H9 (cell line): ENCODE results near the gene CAMTA1. TPM values are rescaled to one million over a fixed set of nuclear protein-coding genes. Genes with fewer than 3 reads are reported as not detected.

Source experiments
- DNase-seq: peaks from one replicate; pipeline ENCODE4 v3.0.0-alpha.2; 2017
- H2AFZ ChIP-seq: one replicate; pipeline ENCODE4 v1.6.1; 2013; ENCODE audit warnings: mild to moderate bottlenecking, low read length, control low read depth, moderate library complexity
- H2AK5ac ChIP-seq: 2 replicates; pipeline ENCODE4 v1.6.1; 2013; ENCODE audit warnings: low read length, control low read depth, mixed read lengths; ENCODE audit not compliant: insufficient read length
- H2BK120ac ChIP-seq: one replicate; pipeline ENCODE4 v1.6.1; 2013; ENCODE audit warnings: low read depth, mild to moderate bottlenecking, low read length, control low read depth, inconsistent platforms; ENCODE audit not compliant: poor library complexity, severe bottlenecking
- H2BK12ac ChIP-seq: 2 replicates; pipeline ENCODE4 v1.6.1; 2013; ENCODE audit warnings: low read length, control low read depth, mixed read lengths, low read depth; ENCODE audit not compliant: insufficient read length
- H2BK15ac ChIP-seq: 2 replicates; pipeline ENCODE4 v1.6.1; 2013; ENCODE audit warnings: low read depth, low read length, control low read depth
- H2BK20ac ChIP-seq: one replicate; pipeline ENCODE4 v1.6.1; 2013; ENCODE audit warnings: low read depth, mild to moderate bottlenecking, low read length, control low read depth, inconsistent platforms; ENCODE audit not compliant: poor library complexity, severe bottlenecking
- H2BK5ac ChIP-seq: 2 replicates; pipeline ENCODE4 v1.6.1; 2013; ENCODE audit warnings: low read length, control low read depth, mixed read lengths; ENCODE audit not compliant: insufficient read length
- H3K14ac ChIP-seq: 2 replicates; pipeline ENCODE4 v1.6.1; 2013; ENCODE audit warnings: low read length, control low read depth; ENCODE audit not compliant: insufficient read depth
- H3K18ac ChIP-seq: 2 replicates; pipeline ENCODE4 v1.6.1; 2013; ENCODE audit warnings: low read depth, mild to moderate bottlenecking, mixed read lengths, low read length, control low read depth; ENCODE audit not compliant: insufficient read length
- H3K23ac ChIP-seq: 2 replicates; pipeline ENCODE4 v1.6.1; 2013; ENCODE audit warnings: low read length, control low read depth, mixed read lengths, low read depth; ENCODE audit not compliant: insufficient read length
- H3K23me2 ChIP-seq: 2 replicates; pipeline ENCODE4 v1.6.1; 2013; ENCODE audit warnings: low read depth, mild to moderate bottlenecking, mixed read lengths, low read length, control low read depth; ENCODE audit not compliant: insufficient read length, poor library complexity, severe bottlenecking
- H3K27ac ChIP-seq: 2 replicates; pipeline ENCODE4 v1.5.1; 2013; ENCODE audit warnings: low read length, control low read depth, mixed read lengths, low read depth; ENCODE audit not compliant: insufficient read length
- H3K27me3 ChIP-seq: 2 replicates; pipeline ENCODE4 v1.6.1; 2013; ENCODE audit warnings: low read length, control low read depth, inconsistent platforms; ENCODE audit not compliant: insufficient read depth
- H3K4ac ChIP-seq: 2 replicates; pipeline ENCODE4 v1.6.1; 2013; ENCODE audit warnings: low read depth, mild to moderate bottlenecking, control low read depth, inconsistent platforms, low read length, moderate library complexity
- H3K4me1 ChIP-seq: 2 replicates; pipeline ENCODE4 v1.6.1; 2013; ENCODE audit warnings: low read length, control low read depth, inconsistent platforms; ENCODE audit not compliant: insufficient read depth
- H3K4me2 ChIP-seq: 2 replicates; pipeline ENCODE4 v1.6.1; 2013; ENCODE audit warnings: low read length, control low read depth, mixed read lengths; ENCODE audit not compliant: insufficient read length, insufficient read depth
- H3K56ac ChIP-seq: 2 replicates; pipeline ENCODE4 v1.6.1; 2013; ENCODE audit warnings: low read depth, mild to moderate bottlenecking, mixed read lengths, low read length, control low read depth; ENCODE audit not compliant: insufficient read length
- H3K79me1 ChIP-seq: 2 replicates; pipeline ENCODE4 v1.6.1; 2013; ENCODE audit warnings: low read depth, mild to moderate bottlenecking, moderate library complexity, low read length, control low read depth, inconsistent platforms; ENCODE audit not compliant: insufficient read depth, poor library complexity, severe bottlenecking
- H3K79me2 ChIP-seq: 2 replicates; pipeline ENCODE4 v1.6.1; 2013; ENCODE audit warnings: low read length, control low read depth, inconsistent platforms; ENCODE audit not compliant: insufficient read depth
- H3K9ac ChIP-seq: 2 replicates; pipeline ENCODE4 v1.6.1; 2013; ENCODE audit warnings: low read length, control low read depth, mixed read lengths; ENCODE audit not compliant: insufficient read length; ENCODE audit errors: extremely low read depth
- H3K9me3 ChIP-seq: one replicate; pipeline ENCODE4 v1.6.1; 2013; ENCODE audit warnings: low read depth, low read length, inconsistent platforms; ENCODE audit not compliant: control insufficient read depth
- H3T11ph ChIP-seq: one replicate; pipeline ENCODE4 v1.6.1; 2013; ENCODE audit warnings: mild to moderate bottlenecking, low read length, control low read depth, inconsistent platforms
- H4K20me1 ChIP-seq: one replicate; pipeline ENCODE4 v1.6.1; 2013; ENCODE audit not compliant: control insufficient read depth, insufficient read length, insufficient read depth
- H4K5ac ChIP-seq: 2 replicates; pipeline ENCODE4 v1.6.1; 2013; ENCODE audit warnings: low read depth, mild to moderate bottlenecking, mixed read lengths, low read length, control low read depth; ENCODE audit not compliant: insufficient read length
- H4K8ac ChIP-seq: replicated peaks from 2 replicates; pipeline ENCODE4 v1.6.1; 2013; ENCODE audit warnings: low read length, control low read depth, mixed read lengths, low read depth; ENCODE audit not compliant: insufficient read length
- H4K91ac ChIP-seq: 2 replicates; pipeline ENCODE4 v1.6.1; 2013; ENCODE audit warnings: low read depth, mild to moderate bottlenecking, moderate library complexity, mixed read lengths, low read length, control low read depth; ENCODE audit not compliant: insufficient read length
- H3K27ac Mint-ChIP-seq, 3 experiments: 2 replicates in 2 of 3; 3 replicates in 1 of 3; pipeline ENCODE4 v1.8.0; 2020 to 2021; ENCODE audit warnings: mixed read lengths in 3 of 3, mild to moderate bottlenecking in 1 of 3, moderate library complexity in 1 of 3
- H3K27me3 Mint-ChIP-seq: 2 replicates; pipeline ENCODE4 v1.8.0; 2021; ENCODE audit warnings: low read depth, mild to moderate bottlenecking, moderate library complexity, mixed read lengths
- H3K36me3 Mint-ChIP-seq, 3 experiments: 2 replicates in 2 of 3; 3 replicates in 1 of 3; pipeline ENCODE4 v1.8.0; 2020 to 2021; ENCODE audit warnings: low read depth in 3 of 3, mixed read lengths in 3 of 3; ENCODE audit not compliant: insufficient read depth in 1 of 3
- H3K4me1 Mint-ChIP-seq, 2 experiments: 2 replicates each; pipeline ENCODE4 v1.8.0; 2020; ENCODE audit warnings: mixed read lengths in 2 of 2
- H3K4me3 Mint-ChIP-seq, 2 experiments: 2 replicates in 1 of 2; 3 replicates in 1 of 2; pipeline ENCODE4 v1.8.0; 2020 to 2021; ENCODE audit warnings: mild to moderate bottlenecking in 2 of 2, mixed read lengths in 2 of 2, moderate library complexity in 1 of 2
- H3K9me3 Mint-ChIP-seq, 2 experiments: 2 replicates in 1 of 2; 3 replicates in 1 of 2; pipeline ENCODE4 v1.8.0; 2020; ENCODE audit warnings: mild to moderate bottlenecking in 2 of 2, mixed read lengths in 2 of 2, moderate library complexity in 1 of 2
- WGBS: extraction: QIAGEN DNeasy Blood & Tissue Kit; methylation state at CpG from one replicate; pipeline ENCODE4 v1.1.7; 2013; ENCODE audit warnings: missing lambda C conversion rate, low lambda C conversion rate, mixed read lengths; ENCODE audit not compliant: insufficient read length; ENCODE audit errors: extremely low coverage; 5-methylcytosine and 5-hydroxymethylcytosine counted together
- total RNA-seq: library from RNA; stranded (reverse); gene quantifications from 2 replicates; pipeline ENCODE4 v1.2.1, GENCODE V29; 2021
- TF ChIP-seq, protein P1 (sequence below): fragments of 200-600 bp; sonication (generic); conservative IDR thresholded peaks from 3 replicates; pipeline ENCODE4 v1.8.0; 2021; ENCODE audit warnings: antibody characterized with exemption, mild to moderate bottlenecking

CAMTA1 gene
- total RNA-seq, 1 experiment from 2014 or later, result 115 TPM

DNA sequence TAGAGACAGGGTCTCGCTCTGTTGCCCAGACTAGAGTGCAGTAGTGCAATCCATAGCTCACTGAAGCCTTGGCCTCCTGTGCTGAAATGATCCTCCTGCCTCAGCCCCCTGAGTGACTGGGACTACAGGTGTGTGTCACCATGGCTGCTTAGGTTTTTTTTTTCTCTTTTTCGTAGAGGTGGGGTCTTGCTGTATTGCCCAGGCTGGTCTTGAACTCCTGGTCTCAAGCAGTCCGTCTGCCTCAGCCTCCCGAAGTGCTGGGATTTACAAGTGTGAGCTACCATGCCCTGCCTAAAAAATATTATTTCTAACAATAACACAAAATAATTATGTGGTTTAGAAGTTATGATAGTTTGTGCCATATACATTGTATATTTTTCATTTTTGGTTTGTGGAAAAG is 9.9 kb downstream of the CAMTA1 start:
- Mint-ChIP-seq H3K4me3 (no peak overlapping the region), H3K27ac (no peak overlapping the region), H3K9me3 (no peaks in the 10 kb centered on the region), H3K27me3 (no peaks in the 10 kb centered on the region), H3K36me3 (peaks cover 1 to 20% (median 11%) of the 10 kb centered on the region in 3 experiments; a peak in 5 of 7 replicates), H3K4me1 (peaks cover 15 to 18% of the 10 kb centered on the region in 2 experiments)
- TF ChIP-seq, protein P1, sequence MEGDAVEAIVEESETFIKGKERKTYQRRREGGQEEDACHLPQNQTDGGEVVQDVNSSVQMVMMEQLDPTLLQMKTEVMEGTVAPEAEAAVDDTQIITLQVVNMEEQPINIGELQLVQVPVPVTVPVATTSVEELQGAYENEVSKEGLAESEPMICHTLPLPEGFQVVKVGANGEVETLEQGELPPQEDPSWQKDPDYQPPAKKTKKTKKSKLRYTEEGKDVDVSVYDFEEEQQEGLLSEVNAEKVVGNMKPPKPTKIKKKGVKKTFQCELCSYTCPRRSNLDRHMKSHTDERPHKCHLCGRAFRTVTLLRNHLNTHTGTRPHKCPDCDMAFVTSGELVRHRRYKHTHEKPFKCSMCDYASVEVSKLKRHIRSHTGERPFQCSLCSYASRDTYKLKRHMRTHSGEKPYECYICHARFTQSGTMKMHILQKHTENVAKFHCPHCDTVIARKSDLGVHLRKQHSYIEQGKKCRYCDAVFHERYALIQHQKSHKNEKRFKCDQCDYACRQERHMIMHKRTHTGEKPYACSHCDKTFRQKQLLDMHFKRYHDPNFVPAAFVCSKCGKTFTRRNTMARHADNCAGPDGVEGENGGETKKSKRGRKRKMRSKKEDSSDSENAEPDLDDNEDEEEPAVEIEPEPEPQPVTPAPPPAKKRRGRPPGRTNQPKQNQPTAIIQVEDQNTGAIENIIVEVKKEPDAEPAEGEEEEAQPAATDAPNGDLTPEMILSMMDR, result no peak
- no peak overlapping the region for H3K9ac ChIP-seq
- H2BK5ac ChIP-seq, result no peak overlapping the region
- H3T11ph ChIP-seq, result no peak overlapping the region
- H4K8ac ChIP-seq, result no peak overlapping the region
- H2BK120ac ChIP-seq, result no peak overlapping the region
- no peak overlapping the region for H3K14ac ChIP-seq
- no peak overlapping the region for H4K91ac ChIP-seq
- H3K23ac ChIP-seq, result no peak overlapping the region
- no CpG with 5 or more reads among the region's 4 CpGs for WGBS
- H3K79me2 ChIP-seq, result peaks cover 13% of the 10 kb centered on the region; the same call in 1 of the 2 replicates
- H4K20me1 ChIP-seq, result no peaks in the 10 kb centered on the region
- no peak overlapping the region for H3K4ac ChIP-seq
- DNase-seq, result no peak
- no peak overlapping the region for H2AFZ ChIP-seq
- H3K23me2 ChIP-seq, result no peaks in the 10 kb centered on the region
- H2BK20ac ChIP-seq, result no peak overlapping the region
- H3K4me1 ChIP-seq, result no peaks in the 10 kb centered on the region
- no peak overlapping the region for H3K56ac ChIP-seq
- no peak overlapping the region for H4K5ac ChIP-seq
- peaks cover 11% of the 10 kb centered on the region for H3K79me1 ChIP-seq
- H2BK12ac ChIP-seq, result no peak overlapping the region
- no peak overlapping the region for H3K4me2 ChIP-seq
- H3K27me3 ChIP-seq, result no peaks in the 10 kb centered on the region
- H2BK15ac ChIP-seq, result no peak overlapping the region
- H3K27ac ChIP-seq, result no peak overlapping the region
- H3K18ac ChIP-seq, result no peak overlapping the region
- no peaks in the 10 kb centered on the region for H3K9me3 ChIP-seq
- no peak overlapping the region for H2AK5ac ChIP-seq
